Stimulated activated naive CD8-positive, alpha-beta T cell treated with anti-CD3 and anti-CD28 coated beads, Interleukin-15, amount 100 ng/mL, for 72 hours (primary cell): ENCODE results near the gene MAP3K5.
A peak's percentile ranks its signal among the peaks of the same experiment; 100 is the strongest.
"Not testable (repeated sequence)": the region's sequence is repeated elsewhere in the genome, so short reads cannot be mapped to it uniquely, and the experiment has no call there.

Experiments
- ATAC-seq: fragments of 150-1000 bp; cut with Tn5 transposase; 2 replicates; pipeline ENCODE4 v1.10.0; 2021; ENCODE audit warnings: mild to moderate bottlenecking, moderate library complexity
- DNase-seq, 2 donors: peaks; one replicate each; pipeline ENCODE4 v3.0.0; 2021 to 2022
- H3K27ac Mint-ChIP-seq, 2 donors: one replicate each; pipeline ENCODE4 v1.8.0; 2022; ENCODE audit warnings: mild to moderate bottlenecking in 2 of 2, mixed read lengths in 2 of 2, moderate library complexity in 2 of 2
- H3K27me3 Mint-ChIP-seq: one replicate; pipeline ENCODE4 v1.8.0; 2022; ENCODE audit warnings: mixed read lengths
- H3K4me1 Mint-ChIP-seq: one replicate; pipeline ENCODE4 v1.8.0; 2022; ENCODE audit warnings: mild to moderate bottlenecking, mixed read lengths
- H3K4me3 Mint-ChIP-seq, 2 donors: one replicate each; pipeline ENCODE4 v1.8.0; 2022; ENCODE audit warnings: mild to moderate bottlenecking in 2 of 2, mixed read lengths in 2 of 2, moderate library complexity in 1 of 2
- H3K9me3 Mint-ChIP-seq, 2 donors: one replicate each; pipeline ENCODE4 v1.8.0; 2022; ENCODE audit warnings: mixed read lengths in 2 of 2

The MAP3K5 gene

DNA sequence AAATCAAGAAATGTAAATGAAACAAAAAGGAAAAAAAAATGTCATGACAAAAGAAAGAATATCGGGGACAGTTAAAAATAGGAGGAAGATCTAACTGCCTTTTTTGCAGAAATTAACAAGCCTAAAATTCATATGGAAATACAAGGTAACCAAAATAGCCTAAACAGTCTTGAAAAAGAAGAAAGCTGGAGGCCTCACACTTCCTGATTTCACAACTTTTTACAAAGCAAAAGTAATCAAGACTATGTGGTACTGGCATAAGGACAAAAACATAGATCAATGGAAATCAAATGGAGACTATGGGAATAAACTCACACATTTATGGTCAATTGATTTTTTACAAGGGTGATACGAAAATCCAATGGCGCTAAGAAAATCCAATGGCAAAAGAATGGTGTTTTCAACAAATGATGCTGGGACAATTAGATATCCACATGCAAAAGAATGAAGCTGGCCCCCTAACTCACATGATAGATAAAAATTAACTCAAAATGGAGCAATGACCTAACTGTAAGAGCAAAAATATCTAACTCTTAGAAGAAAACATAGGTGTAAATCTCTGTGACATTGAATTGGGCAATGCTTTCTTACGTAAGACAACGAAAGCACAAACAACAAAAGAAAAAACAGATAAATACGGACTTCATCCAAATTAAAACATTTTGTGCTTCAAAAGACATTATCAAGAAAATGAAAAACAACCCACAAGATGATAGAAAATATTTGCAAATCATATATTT lies 24.5 kb downstream of the MAP3K5 start:
- Mint-ChIP-seq H3K4me3 (no peak overlapping the region), H3K9me3 (no peaks in the 10 kb centered on the region), H3K27me3 (no peaks in the 10 kb centered on the region), H3K27ac (no peak overlapping the region), H3K4me1 (peaks cover 46% of the 10 kb centered on the region)
- ATAC-seq (no peak), DNase-seq (no peak)

DNA sequence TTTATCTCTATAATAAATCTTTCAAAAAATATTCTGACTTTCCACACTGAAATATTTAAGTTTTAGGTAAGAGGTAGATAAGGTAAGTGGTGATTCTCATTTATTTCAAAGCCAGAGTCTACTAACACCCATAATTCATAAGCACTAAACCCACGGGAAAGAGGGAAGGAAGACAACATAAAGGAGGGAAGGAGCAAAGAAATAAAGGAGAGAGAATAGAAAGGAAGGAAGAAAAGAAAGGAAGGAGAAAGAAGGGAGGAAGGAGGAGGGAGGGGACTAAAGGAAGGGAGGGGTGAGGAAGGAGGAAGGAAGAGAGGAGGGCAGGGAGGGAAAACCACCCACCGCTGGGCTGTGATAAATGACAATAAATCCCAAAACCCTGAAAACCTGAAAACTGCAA lies 25.2 kb downstream of the MAP3K5 start:
- H3K4me3 Mint-ChIP-seq: peak overlapping the region in 1 of 2 donors; percentile 31
- H3K4me1 Mint-ChIP-seq: peaks cover 46% of the 10 kb centered on the region
- H3K9me3 Mint-ChIP-seq: no peaks in the 10 kb centered on the region
- H3K27ac Mint-ChIP-seq: peak overlapping the region in 1 of 2 donors; percentile 76
- no peaks in the 10 kb centered on the region for H3K27me3 Mint-ChIP-seq
- DNase-seq: no peak
- ATAC-seq: no peak

DNA sequence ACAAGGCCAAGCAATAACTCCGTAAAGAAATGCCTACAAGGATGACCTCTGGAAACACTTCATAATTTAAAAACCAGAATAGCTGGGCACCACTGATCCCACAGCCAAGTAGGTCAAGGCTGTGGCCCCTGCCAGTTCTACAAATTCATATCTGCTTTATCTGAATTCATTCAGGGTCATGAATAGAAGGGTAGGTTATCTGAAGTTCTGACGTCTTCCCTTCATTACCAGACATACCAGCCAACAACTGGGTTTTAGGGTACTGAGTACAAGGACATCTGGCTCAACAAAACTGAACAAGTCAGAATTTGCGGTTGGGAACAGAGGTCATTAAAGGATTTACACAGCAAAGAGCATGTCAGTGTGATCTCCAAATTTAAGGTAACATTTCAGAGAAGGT lies 26.0 kb downstream of the MAP3K5 start:
- no peak for ATAC-seq
- no peak for DNase-seq
- H3K27ac Mint-ChIP-seq: no peak overlapping the region

DNA sequence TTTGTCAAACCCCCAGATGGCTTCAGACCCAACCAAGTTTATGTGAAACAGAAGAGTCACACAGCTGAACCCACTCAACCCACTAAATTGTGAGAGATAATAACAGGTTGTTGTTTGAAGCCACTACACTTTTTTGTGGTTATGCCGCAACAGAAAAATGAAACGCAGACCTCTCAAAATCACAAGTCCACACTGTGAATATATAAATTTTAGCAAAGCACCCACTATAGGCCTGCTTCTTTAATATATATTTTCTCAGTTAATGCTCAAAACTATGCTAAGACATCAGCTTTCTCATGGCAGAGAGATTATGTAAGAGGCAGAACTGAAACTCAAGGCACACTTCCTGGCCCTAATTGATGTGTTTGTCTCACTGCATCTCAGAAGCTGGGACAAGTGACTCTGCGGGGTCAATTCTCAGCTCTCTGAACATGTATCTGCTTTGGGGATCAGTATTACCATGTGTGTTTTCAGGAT lies 27.7 kb downstream of the MAP3K5 start:
- peaks cover 61% of the 10 kb centered on the region for H3K4me1 Mint-ChIP-seq
- no peak for DNase-seq
- peak overlapping the region in 1 of 2 donors; percentile 59 for H3K27ac Mint-ChIP-seq
- H3K4me3 Mint-ChIP-seq: peak overlapping the region; percentile 1 to 37
- ATAC-seq: peak; percentile 74
- no peaks in the 10 kb centered on the region for H3K27me3 Mint-ChIP-seq
- H3K9me3 Mint-ChIP-seq: no peaks in the 10 kb centered on the region

More for the DNA sequence above, 26.0 kb downstream of the MAP3K5 start:
- Mint-ChIP-seq H3K4me3 (no peak overlapping the region), H3K27me3 (no peaks in the 10 kb centered on the region), H3K9me3 (no peaks in the 10 kb centered on the region), H3K4me1 (peaks cover 53% of the 10 kb centered on the region)

DNA sequence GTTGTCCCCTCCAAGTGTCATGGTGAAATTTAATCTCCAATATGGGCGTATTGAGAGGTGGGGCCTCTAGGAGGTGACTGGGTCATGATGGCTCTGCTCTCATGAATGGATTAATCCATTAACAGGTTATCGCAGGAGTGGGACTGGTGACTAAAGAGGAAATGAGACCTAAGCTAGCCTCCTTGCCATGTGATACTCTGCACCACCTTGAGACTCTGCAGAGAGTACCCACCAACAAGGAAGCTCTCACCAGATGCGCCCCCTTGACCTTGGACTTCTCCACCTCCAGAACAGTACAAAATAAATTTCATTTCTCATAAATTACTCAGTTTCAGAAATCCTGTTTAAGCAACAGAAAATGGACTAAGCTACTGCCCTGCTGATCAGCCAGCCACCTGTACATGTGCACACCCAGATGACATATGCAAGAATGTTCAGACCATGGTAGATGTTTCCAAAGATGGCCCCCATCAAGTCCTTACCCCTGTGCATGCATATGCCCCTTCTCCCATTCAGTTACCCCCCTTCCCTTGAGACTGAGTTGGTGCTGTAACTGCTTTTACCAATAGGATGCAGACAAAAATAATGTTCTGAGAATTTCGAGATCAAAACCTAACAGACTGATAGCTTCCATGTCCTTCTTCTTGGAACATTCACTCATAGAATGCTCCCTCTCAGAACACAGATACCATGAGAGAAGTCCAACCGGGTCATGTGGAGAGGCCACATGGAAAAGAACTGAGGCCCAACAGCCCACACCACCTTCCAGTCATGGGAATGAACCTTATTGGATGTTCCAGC lies 28.4 kb downstream of the MAP3K5 start:
- Mint-ChIP-seq H3K27ac (peak overlapping the region; percentile 5 to 59), H3K4me1 (peaks cover 61% of the 10 kb centered on the region), H3K9me3 (no peaks in the 10 kb centered on the region), H3K27me3 (no peaks in the 10 kb centered on the region), H3K4me3 (peak overlapping the region; percentile 27 to 37)
- peak; percentile 50 for ATAC-seq
- DNase-seq: no peak

DNA sequence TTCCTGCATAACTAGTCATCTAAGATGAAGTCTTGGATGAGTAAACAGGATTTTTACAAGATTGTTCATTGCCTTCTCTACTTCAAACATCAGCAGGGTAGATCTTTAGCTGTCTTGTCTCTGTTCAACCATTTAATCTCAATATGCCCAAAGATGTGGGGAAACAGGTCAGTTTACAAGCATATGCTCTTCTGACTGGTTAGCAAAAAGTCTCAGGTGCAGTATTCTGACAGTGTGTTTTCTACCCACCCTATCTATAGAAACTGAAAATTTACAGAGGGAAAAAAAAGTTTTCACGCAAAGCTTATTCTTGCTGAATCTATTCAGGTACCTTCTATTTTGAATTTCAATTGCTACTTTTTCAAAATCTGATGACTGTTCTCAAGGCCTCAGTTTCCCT lies 29.0 kb downstream of the MAP3K5 start:
- Mint-ChIP-seq H3K9me3 (no peaks in the 10 kb centered on the region), H3K27me3 (no peaks in the 10 kb centered on the region), H3K27ac (no peak overlapping the region), H3K4me1 (peaks cover 61% of the 10 kb centered on the region), H3K4me3 (no peak overlapping the region)
- DNase-seq (no peak), ATAC-seq (no peak)

DNA sequence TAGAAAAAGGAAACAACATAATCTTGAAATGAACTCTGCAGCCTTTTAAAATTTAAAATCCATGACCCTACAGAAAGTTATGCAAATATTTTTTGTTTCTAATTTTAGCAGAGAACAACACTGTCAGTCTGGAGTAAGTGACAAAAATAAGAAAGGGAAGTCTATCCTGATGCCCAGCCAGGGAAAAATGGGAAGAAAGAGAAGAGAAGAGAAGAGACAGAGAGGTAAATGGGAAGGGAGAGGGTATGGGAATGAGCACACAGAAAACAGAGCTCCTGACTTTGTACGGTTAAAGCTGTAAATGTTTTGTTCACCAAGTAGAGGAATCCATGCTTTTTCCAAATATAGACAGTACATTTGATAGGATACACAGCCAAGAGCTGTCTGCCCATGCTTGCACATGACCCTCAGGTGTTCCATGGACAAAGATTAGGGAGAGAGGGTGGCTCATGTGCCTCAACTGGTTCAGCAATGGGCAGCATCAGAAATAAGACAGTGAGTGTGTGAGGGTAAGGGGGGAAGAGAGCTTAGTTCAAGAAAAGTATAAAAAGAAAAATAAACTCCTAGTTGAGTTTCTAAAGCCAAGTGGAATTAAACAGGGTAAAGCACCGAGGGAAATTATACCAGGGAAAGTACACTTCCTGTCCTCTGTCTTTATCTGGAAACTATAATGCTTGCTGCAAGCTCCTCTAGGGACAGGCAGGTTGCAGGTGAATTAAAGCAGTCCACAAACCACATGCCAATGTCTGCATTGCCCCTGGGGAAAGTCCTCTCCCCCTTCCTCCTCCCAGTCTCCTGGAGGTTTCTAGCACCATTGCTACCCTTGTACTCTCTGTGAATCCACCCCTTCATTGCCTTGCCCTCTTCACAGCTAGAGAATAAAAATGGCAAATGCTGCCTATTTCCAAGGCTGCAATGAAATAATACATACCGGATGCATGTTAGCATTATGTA lies 30.0 kb downstream of the MAP3K5 start:
- Mint-ChIP-seq H3K9me3 (no peaks in the 10 kb centered on the region), H3K4me1 (peaks cover 54% of the 10 kb centered on the region), H3K27me3 (no peaks in the 10 kb centered on the region), H3K4me3 (peak overlapping the region; percentile 58 to 66), H3K27ac (peak overlapping the region in 1 of 2 donors; percentile 49)
- DNase-seq (no peak), ATAC-seq (no peak)

DNA sequence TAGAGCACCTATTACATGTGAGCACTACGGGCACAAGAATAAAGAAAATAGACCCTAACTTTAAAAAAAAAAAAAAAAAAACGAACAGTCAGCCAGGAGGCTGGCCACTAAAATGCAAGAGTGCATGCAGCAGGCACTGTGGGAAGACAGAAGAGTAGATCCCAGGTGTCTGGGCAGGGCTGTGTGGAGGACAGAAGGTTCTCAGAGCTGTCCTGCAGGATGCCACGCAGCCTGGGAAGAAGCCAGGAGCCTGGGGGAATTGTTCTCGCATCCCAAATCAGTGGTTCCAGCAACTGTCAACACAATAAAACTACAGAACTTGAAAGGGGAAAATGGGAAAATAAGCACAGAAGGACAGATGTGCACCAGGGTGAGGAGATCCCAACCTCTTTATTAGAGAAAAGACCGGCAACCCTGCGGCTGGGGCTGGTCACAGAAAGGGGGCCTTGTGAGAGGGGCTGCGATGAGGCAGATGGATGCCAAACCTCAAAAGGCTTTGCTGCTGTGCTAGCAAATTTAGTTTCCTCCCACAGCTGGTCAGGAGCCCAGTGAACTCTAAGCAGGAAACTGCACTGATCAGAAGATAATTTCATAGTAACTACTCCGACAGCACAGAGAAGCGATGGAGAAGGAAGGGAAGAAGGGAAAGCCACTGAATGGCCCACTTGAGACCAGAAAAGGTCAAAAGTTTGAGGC lies 30.9 kb downstream of the MAP3K5 start:
- Mint-ChIP-seq H3K4me3 (peak overlapping the region; percentile 58 to 66), H3K4me1 (peaks cover 57% of the 10 kb centered on the region), H3K27ac (peak overlapping the region; percentile 3 to 88), H3K27me3 (no peaks in the 10 kb centered on the region), H3K9me3 (no peaks in the 10 kb centered on the region)
- DNase-seq: no peak
- peak; percentile 49 for ATAC-seq

DNA sequence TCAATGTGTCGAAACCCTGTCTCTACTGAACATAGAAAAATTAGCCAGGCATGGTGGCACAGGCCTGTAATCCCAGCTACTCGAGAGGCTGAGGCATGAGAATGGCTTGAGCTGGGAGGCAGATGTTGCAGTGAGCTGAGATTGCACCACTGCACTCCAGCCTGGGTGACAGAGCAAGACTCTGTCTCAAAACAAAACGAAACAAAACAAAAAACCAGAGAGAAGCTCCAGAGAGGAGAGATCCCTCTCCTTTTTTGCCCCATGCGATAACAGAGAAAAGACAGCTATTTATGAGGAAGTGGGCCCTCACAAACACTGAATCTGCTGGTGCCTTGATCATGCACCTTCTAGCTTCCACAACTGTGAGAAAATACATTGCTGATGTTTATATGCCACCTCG lies 31.5 kb downstream of the MAP3K5 start:
- H3K9me3 Mint-ChIP-seq, DNase-seq, H3K27me3 Mint-ChIP-seq, ATAC-seq, H3K27ac Mint-ChIP-seq: not testable (repeated sequence)
- Mint-ChIP-seq H3K4me3 (peak overlapping the region; percentile 58 to 66), H3K4me1 (peaks cover 63% of the 10 kb centered on the region)

DNA sequence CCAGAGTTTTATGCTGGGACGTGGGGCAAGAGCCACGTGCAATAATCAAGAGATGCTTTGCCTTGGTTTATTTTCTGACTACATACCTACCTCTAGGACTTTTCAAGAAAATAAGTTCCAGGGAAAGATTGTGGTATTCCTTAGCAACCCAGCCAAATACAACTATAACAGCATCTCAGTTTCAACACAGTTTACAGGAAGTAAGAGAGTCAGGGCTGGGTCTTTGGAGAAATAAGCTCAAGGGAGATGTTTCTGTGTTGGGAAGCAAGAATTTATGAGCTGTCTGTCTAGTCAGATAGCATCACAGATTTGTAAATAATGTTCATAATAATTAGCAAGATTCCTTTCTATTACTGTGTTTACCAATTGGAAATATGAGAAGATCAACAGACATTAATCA lies 35.1 kb downstream of the MAP3K5 start:
- H3K27ac Mint-ChIP-seq: no peak overlapping the region
- H3K4me3 Mint-ChIP-seq: no peak overlapping the region
- H3K9me3 Mint-ChIP-seq: no peaks in the 10 kb centered on the region
- peaks cover 18% of the 10 kb centered on the region for H3K27me3 Mint-ChIP-seq
- DNase-seq: no peak
- peaks cover 68% of the 10 kb centered on the region for H3K4me1 Mint-ChIP-seq
- ATAC-seq: no peak

DNA sequence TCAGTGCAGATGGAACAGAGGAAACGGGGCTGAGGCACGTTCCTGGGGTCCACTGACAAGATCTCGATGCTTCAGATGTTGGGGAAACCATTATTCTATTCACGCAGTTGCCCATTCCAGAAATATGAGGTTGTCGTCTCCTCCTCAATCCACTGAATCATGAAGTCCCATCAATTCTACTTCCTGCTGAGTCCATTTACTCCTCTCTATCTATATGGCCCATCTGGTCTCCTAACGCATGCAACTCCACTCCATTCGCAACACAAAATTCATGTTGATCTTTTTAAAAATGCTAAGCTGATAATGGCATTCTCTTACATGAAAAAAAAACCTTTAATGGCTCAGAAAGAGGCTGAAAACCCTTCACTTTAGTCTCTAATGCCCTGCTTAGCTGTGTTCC lies 37.5 kb downstream of the MAP3K5 start:
- ATAC-seq (no peak), DNase-seq (no peak)
- H3K4me1 Mint-ChIP-seq: peaks cover 74% of the 10 kb centered on the region
- H3K4me3 Mint-ChIP-seq: no peak overlapping the region
- H3K9me3 Mint-ChIP-seq: no peaks in the 10 kb centered on the region
- peaks cover 18% of the 10 kb centered on the region for H3K27me3 Mint-ChIP-seq
- H3K27ac Mint-ChIP-seq: no peak overlapping the region

DNA sequence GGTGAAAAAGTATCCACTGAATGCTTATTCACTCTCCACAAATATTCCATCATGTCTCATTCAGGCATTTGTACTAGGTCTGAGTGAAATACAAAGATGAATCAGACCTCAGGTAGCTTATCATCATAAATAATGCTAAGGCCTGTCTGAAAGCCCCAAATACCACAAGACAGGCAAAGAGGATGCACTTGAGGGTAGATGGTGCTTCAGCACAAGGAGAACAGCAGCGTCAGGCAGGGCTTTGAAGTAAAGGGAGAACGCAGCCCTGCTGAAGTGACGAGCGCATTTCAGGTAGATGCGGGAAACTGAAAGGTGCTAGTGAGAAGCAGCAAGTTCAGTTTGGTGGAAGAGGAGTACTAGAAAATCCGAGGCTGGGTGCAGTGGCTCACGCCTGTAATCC lies 38.7 kb downstream of the MAP3K5 start:
- no peaks in the 10 kb centered on the region for H3K9me3 Mint-ChIP-seq
- DNase-seq (peak; percentile 60 to 79), ATAC-seq (peak; percentile 95)
- peak overlapping the region in 1 of 2 donors; percentile 88 for H3K27ac Mint-ChIP-seq
- peaks cover 18% of the 10 kb centered on the region for H3K27me3 Mint-ChIP-seq
- peaks cover 80% of the 10 kb centered on the region for H3K4me1 Mint-ChIP-seq
- peak overlapping the region; percentile 48 to 83 for H3K4me3 Mint-ChIP-seq

DNA sequence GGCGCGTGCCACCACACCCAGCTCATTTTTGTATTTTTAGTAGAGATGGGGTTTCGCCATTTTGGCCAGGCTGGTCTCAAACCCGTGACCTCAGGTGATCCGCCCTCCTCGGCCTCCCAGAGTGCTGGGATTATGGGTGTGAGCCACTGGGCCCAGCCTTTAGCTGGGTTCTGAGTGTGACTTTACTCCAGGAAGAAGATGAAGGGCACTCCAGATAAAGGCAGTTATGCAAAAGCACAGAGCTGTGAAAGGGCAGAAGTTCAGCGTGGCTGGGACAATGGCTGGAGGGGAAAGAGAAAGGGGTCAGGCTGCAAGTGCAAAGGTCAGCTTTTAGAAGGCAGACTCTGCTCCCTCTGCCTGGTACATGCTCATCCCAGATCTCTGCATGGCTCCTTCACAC lies 39.7 kb downstream of the MAP3K5 start:
- H3K4me1 Mint-ChIP-seq: peaks cover 80% of the 10 kb centered on the region

DNA sequence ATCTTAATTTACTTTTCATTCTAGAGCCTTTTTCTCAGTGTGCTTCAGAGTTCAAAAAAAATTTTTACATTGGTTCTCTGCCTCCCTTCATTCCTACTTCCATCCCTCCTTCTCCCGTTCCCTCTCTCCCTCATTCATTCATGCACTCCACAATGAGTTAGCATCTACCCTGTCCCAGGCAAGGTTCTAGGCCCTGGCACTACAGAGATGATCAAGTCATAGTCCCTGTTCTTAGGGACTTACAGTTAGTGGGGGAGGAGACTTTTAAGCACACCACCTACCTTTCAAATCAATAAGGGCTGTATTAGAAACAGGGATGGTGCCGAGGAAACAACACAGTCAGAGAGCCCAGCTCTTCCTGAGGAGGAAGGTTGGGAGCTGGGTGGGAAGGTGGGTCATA lies 40.3 kb downstream of the MAP3K5 start:
- ATAC-seq (no peak), DNase-seq (no peak)
- Mint-ChIP-seq H3K4me3 (peak overlapping the region; percentile 65 to 75), H3K9me3 (no peaks in the 10 kb centered on the region), H3K4me1 (peaks cover 77% of the 10 kb centered on the region), H3K27me3 (peaks cover 18% of the 10 kb centered on the region), H3K27ac (peak overlapping the region; percentile 94 to 97)

More for the DNA sequence above, 39.7 kb downstream of the MAP3K5 start:
- H3K27ac Mint-ChIP-seq: peak overlapping the region; percentile 62 to 94
- peaks cover 18% of the 10 kb centered on the region for H3K27me3 Mint-ChIP-seq
- H3K4me3 Mint-ChIP-seq: peak overlapping the region; percentile 65 to 75
- no peaks in the 10 kb centered on the region for H3K9me3 Mint-ChIP-seq
- ATAC-seq (no peak), DNase-seq (no peak)
